ENCODE measurements around the gene PEAR1. TPM values are rescaled to one million over a fixed set of nuclear protein-coding genes. Genes with fewer than 3 reads are reported as not detected.

Gene PEAR1
- 74.7 TPM for total RNA-seq

- DNase-seq (ENCODE audit: low spot score) (peak; percentile 86), ATAC-seq (peak; percentile 49)
- intact Hi-C loops (cut with DNase I): no loop called here
Observed at GRCh38 chr1:156893048-156893953, at the start of gene PEAR1. TSS of gene PEAR1 (plus strand) at chr1:156893718. CDS start at chr1:156903927, 10,209 bp downstream.

- ATAC-seq: no peak
- intact Hi-C loops (cut with DNase I): no loop called here
- DNase-seq (ENCODE audit: low spot score): no peak
Observed at GRCh38 chr1:156844102-156844501, 49.4 kb upstream of the PEAR1 start.

GRCh38 chr1:156844638-156845037 is 48.9 kb upstream of the PEAR1 start:
- intact Hi-C loops (cut with DNase I): no loop called here
- no peak for DNase-seq (ENCODE audit: low spot score)

GRCh38 chr1:156845055-156845952 is 48.2 kb upstream of the PEAR1 start:
- intact Hi-C loops (cut with DNase I): no loop called here
- DNase-seq (ENCODE audit: low spot score) (no peak), ATAC-seq (no peak)

More at GRCh38 chr1:156844638-156845037, 48.9 kb upstream of the PEAR1 start:
- ATAC-seq: no peak

DNA sequence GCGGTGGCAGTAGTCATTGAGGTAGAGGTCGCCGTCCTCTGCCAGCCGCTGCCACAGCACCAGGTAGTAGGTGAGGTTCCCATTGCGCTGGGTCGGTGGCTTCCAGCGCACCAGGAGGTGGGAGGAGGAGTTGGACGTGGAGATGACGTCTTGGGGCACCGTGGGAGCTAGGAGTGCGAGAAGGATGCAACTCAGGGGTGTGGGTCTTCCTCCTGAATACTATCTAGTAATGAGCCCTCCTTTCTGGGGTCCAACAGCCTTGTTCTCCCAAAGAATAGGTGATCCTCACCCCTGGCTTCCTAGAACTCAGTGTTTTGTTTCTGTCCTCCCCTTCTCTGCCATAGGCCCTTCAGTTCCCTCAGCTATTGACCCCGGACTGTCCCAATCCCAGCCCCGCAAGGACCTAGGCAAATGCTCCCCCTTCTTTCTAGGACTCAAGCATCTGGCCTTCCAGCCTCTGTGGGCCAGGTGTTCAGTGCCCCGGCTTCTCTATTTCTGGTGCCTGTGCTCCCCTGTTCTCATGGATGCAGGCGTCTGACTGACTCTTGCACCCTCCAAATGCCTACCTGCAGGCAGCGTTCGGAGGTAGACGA is 47.5 kb upstream of the PEAR1 start:
- ATAC-seq (no peak), DNase-seq (ENCODE audit: low spot score) (no peak)
- intact Hi-C loops (cut with DNase I): no loop called here

GRCh38 chr1:156846643-156847042 is 46.9 kb upstream of the PEAR1 start:
- intact Hi-C loops (cut with DNase I): no loop called here
- ATAC-seq (no peak), DNase-seq (ENCODE audit: low spot score) (no peak)

GRCh38 chr1:156847591-156848460 is 45.7 kb upstream of the PEAR1 start:
- DNase-seq (ENCODE audit: low spot score) (no peak), ATAC-seq (no peak)
- intact Hi-C loops (cut with DNase I): no loop called here

DNA sequence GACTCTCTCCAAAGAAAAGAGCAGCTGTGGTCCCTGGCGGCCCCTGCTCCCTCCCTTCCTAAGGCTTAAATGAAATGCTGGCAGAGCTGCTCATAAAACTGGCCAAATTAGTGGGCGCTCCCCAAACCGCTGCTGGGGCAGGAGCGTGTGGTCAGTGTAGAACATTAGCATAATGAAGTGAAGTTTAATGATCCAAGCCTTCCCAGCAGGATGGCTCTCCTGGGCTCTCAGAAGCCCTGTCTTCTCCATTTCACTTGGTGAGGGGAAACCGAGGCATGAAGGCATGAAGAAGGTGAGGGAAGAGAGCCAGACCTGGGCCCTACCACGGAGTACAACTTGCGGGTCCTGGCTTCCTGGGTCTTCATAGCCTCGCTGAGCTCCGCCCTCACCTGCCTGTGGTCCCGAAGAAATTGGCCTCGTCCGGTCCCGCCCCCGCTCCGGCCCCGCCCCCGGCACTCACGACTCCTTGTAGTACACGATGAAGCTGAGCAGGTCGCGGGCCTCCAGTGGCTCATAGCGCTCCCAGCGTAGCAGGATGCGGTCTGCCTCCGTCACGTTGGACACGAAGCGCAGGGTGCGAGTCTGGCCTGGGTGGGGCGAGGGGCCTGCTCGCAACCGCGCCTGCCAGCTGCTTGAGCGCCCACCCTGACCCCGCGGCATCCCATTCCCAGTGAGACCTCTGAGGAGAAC is 44.9 kb upstream of the PEAR1 start:
- DNase-seq (ENCODE audit: low spot score) (no peak), ATAC-seq (peak; percentile 36)
- intact Hi-C loops (cut with DNase I): no loop called here

- no peak for DNase-seq (ENCODE audit: low spot score)
- intact Hi-C loops (cut with DNase I): no loop called here
- no peak for ATAC-seq
Observed at GRCh38 chr1:156849151-156849496, 44.4 kb upstream of the PEAR1 start.

DNA sequence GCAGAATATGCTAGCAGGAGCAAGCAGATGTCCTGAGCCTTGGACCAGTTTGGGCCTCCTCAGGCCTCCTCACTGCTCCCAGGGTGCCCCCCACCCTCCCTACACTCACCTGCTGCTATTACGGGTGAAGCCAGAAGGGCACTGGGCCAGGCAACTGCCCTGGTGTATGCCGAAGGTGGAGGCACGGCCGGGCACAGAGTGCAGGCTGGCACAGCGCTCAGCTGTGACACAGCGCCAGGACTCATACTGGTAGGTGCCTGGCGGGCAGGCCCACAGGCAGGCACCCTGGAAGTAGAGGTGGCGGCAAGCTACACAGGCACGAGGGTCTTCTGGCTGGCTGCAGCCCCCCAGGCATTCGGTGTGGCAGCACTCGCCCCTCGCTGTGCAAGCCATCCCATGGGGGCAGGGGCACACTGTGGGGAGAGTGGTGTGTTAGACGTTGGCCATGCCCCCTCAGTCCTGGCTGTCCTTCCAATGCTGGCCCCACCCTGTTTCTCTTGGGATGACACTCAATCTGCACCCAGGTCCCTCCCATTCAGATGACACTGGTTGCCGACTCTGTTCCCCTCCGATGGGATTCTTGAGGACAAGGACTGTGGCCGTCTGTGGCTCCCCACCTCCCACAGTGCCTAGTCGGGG is 41.6 kb upstream of the PEAR1 start:
- ATAC-seq: peak; percentile 7
- intact Hi-C loops (cut with DNase I): no loop called here
- DNase-seq (ENCODE audit: low spot score): no peak

DNA sequence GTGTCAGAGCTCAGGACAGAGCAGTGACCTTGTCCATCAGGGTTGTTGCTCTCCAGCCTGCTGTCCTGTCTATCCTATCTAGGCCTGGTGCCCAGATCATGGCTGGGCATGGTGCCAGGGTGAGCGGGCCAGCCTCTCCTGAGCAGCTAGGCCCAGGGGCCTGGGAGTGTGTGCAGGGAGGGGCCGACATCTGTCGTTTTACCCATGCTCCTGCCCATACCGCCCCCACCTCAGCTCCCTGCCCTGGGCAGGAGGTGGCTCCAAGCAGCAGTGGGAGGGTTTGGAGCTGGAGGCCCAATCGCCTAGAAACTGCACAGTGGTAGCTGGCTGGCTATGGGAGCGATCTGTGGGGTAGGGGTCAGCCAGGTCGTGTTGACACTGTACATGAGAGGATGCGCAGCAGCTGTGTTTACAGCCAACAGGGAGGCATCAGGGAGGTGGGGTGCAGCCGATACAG is 41.1 kb upstream of the PEAR1 start:
- peak; percentile 77 for ATAC-seq
- intact Hi-C loops (cut with DNase I): no loop called here
- peak; percentile 74 for DNase-seq (ENCODE audit: low spot score)

DNA sequence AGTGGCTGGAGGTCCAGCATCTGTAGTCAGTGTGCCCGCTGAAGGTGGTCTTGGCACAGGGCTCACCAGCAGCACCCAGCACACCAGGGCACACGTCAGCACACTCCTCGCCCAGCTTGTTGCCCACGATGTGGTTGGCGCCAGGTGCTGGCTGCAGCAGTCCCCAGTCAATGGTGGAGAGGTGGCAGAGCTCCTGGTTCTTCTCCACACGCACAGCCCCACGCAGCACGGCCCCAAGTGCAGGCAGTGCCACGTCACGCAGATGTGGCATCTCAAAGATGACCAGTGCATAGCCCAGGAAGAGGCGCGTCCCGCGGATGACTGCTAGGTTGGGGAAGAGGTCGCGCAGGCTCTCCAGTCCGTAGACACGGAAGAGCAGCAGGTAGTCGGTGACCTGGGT is 39.8 kb upstream of the PEAR1 start:
- DNase-seq (ENCODE audit: low spot score) (no peak), ATAC-seq (no peak)
- intact Hi-C loops (cut with DNase I): no loop called here

- ATAC-seq (no peak), DNase-seq (ENCODE audit: low spot score) (no peak)
- intact Hi-C loops (cut with DNase I): no loop called here
Observed at GRCh38 chr1:156854634-156855033, 38.9 kb upstream of the PEAR1 start.

DNA sequence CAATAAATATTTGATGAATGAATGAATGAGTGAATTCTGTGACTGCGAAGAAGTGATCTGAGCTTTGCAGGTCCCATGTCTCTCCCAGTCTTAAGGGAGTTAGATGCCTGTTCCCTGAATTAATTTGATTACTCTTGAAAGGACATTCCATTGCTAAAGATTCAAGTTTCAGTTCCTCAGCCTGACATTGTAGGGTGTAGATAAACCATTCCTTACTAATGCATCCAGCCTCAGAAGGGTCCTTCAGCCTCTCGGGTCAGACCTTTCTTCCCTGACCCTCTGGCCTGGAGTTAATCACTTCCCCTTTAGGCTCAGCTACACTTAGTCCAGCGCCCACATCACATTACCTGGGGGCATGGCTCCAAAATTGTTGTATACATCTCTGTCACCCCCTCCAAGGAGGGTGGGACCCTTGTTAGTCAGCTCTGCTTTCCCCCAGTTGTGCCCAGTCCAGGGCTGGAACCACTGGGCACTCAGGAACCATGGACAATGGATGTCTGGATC is 37.2 kb upstream of the PEAR1 start:
- no peak for DNase-seq (ENCODE audit: low spot score)
- no peak for ATAC-seq
- intact Hi-C loops (cut with DNase I): no loop called here

- ATAC-seq: no peak
- intact Hi-C loops (cut with DNase I): no loop called here
Observed at GRCh38 chr1:156857532-156857931, 36.0 kb upstream of the PEAR1 start.

GRCh38 chr1:156858555-156858956 is 35.0 kb upstream of the PEAR1 start:
- intact Hi-C loops (cut with DNase I): no loop called here
- DNase-seq (ENCODE audit: low spot score) (no peak), ATAC-seq (no peak)

More at GRCh38 chr1:156857532-156857931, 36.0 kb upstream of the PEAR1 start:
- no peak for DNase-seq (ENCODE audit: low spot score)

- DNase-seq (ENCODE audit: low spot score): no peak
- ATAC-seq: peak; percentile 5
- intact Hi-C loops (cut with DNase I): no loop called here
Observed at GRCh38 chr1:156858959-156859522, 34.5 kb upstream of the PEAR1 start, which contains the start of gene INSRR. TSS of gene INSRR (minus strand) at chr1:156859117. CDS start at chr1:156858621, 496 bp downstream.

Data from sciatic nerve (tissue), 2 donors.